Measurements from ENCODE around the gene GAB3. TPM values are rescaled to one million over a fixed set of nuclear protein-coding genes. Genes with fewer than 3 reads are reported as not detected.
A peak's percentile ranks its signal among the peaks of the same experiment; 100 is the strongest.

The GAB3 gene
- total RNA-seq, 3 donors from 2014 or later (not counting 1 experiment from before 2014, with no cell fraction given): 55.6 to 89.8 (median 77.4) TPM

DNA sequence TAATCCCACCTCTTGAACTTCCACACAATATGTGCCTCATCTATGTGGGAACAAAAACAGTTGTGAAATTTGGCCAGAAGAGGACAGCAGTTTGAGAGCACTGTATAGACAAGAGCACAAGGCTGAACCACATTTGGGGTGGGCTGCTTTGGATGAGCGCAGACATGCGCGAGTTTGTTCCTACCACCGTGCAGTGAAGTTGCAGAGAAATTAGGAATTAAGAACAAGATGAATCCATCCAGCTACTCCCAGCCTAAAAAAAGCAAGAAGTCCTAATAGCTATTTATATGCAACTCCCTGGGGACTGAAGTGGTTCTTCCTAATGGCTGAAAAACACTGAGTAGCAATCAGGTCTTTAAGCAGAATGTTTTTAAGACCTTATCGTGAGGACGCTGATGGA lies 1.0 kb downstream of the GAB3 start:
- Histone ChIP-seq H3K4me3 (ENCODE audit: low read length) (peak overlapping the region; percentile 83), H3K4me1 (ENCODE audit: control insufficient read depth, insufficient read depth, low read length) (peaks cover 25% of the 10 kb centered on the region), H3K27ac (ENCODE audit: low read length) (peak overlapping the region; percentile 82), H3K27me3 (ENCODE audit: control insufficient read depth, insufficient read depth, low read length) (no peaks in the 10 kb centered on the region), H3K9me3 (ENCODE audit: control insufficient read depth, insufficient read depth, low read length) (no peaks in the 10 kb centered on the region), H3K36me3 (ENCODE audit: control insufficient read depth, insufficient read depth, low read length) (no peaks in the 10 kb centered on the region)
- Mint-ChIP-seq H3K27ac (peak overlapping the region; percentile 78 to 84), H3K36me3 (no peaks in the 10 kb centered on the region), H3K4me1 (peaks cover 24 to 38% of the 10 kb centered on the region in 2 donors), H3K27me3 (ENCODE audit: low read depth in 2 of 2) (peaks cover 0 to 14% of the 10 kb centered on the region in 2 donors), H3K4me3 (peak overlapping the region; percentile 89), H3K9me3 (no peaks in the 10 kb centered on the region)
- TF ChIP-seq, protein P1, sequence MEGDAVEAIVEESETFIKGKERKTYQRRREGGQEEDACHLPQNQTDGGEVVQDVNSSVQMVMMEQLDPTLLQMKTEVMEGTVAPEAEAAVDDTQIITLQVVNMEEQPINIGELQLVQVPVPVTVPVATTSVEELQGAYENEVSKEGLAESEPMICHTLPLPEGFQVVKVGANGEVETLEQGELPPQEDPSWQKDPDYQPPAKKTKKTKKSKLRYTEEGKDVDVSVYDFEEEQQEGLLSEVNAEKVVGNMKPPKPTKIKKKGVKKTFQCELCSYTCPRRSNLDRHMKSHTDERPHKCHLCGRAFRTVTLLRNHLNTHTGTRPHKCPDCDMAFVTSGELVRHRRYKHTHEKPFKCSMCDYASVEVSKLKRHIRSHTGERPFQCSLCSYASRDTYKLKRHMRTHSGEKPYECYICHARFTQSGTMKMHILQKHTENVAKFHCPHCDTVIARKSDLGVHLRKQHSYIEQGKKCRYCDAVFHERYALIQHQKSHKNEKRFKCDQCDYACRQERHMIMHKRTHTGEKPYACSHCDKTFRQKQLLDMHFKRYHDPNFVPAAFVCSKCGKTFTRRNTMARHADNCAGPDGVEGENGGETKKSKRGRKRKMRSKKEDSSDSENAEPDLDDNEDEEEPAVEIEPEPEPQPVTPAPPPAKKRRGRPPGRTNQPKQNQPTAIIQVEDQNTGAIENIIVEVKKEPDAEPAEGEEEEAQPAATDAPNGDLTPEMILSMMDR (IDR thresholded peaks at IDR 0.05): no peak
- intact Hi-C loops (cut with micrococcal nuclease): loop anchor here (1.0 to 10.0 kb wide), 3 partner anchors 12 to 65 kb away; partner anchors contain the start of gene DKC1
- WGBS (ENCODE audit: insufficient coverage): 0% methylated on average over 2 of the region's 6 CpGs
- DNase-seq (peak in 1 of 2 donors; percentile 20), ATAC-seq (no peak)

- Mint-ChIP-seq H3K27me3 (ENCODE audit: low read depth in 2 of 2) (peaks cover 0 to 7% of the 10 kb centered on the region in 2 donors), H3K9me3 (no peaks in the 10 kb centered on the region), H3K36me3 (no peaks in the 10 kb centered on the region), H3K4me1 (peaks cover 30 to 43% of the 10 kb centered on the region in 2 donors), H3K27ac (peak overlapping the region; percentile 78 to 84), H3K4me3 (peak overlapping the region; percentile 89)
- TF ChIP-seq, protein P1 (IDR thresholded peaks at IDR 0.05): peak; percentile 69
- no peaks in the 10 kb centered on the region for H3K27me3 ChIP-seq (ENCODE audit: control insufficient read depth, insufficient read depth, low read length)
- peak overlapping the region; percentile 41 for H3K27ac ChIP-seq (ENCODE audit: low read length)
- ATAC-seq (peak; percentile 63 to 80 (median 65)), DNase-seq (peak in 1 of 2 donors; percentile 85)
- H3K9me3 ChIP-seq (ENCODE audit: control insufficient read depth, insufficient read depth, low read length): no peaks in the 10 kb centered on the region
- intact Hi-C loops (cut with micrococcal nuclease): loop anchor here (1.0 to 5.0 kb wide), 2 partner anchors 24 to 37 kb away; no protein-coding TSS in a partner anchor
- WGBS (ENCODE audit: insufficient coverage): 13% methylated on average over 10 of the region's 11 CpGs
- peaks cover 26% of the 10 kb centered on the region for H3K4me1 ChIP-seq (ENCODE audit: control insufficient read depth, insufficient read depth, low read length)
- H3K36me3 ChIP-seq (ENCODE audit: control insufficient read depth, insufficient read depth, low read length): no peaks in the 10 kb centered on the region
- peak overlapping the region; percentile 83 for H3K4me3 ChIP-seq (ENCODE audit: low read length)
Measured at GRCh38 chrX:154748712-154749339, 2.1 kb downstream of the GAB3 start.

DNA sequence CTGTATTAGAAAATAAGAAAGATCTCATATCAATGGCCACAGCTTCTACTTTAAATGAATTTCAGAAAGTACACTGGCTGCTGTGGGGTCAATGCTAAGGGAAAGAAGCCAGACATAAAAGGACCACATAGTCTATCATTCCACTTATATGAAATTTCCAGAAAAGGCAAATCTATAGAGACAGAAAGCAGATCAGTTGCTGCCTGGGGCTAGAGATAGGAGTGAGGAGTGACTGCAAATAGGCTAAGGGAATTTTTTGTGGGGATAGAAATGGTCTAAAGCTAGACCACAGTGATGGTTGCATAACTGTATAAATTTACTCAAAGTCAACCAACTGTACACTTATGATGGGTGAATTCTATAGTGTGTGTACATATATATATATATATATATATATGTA lies 8.3 kb downstream of the GAB3 start:
- H3K27me3 Mint-ChIP-seq (ENCODE audit: low read depth in 2 of 2): no peaks in the 10 kb centered on the region
- TF ChIP-seq, protein P1 (IDR thresholded peaks at IDR 0.05): no peak
- peak overlapping the region; percentile 78 to 84 for H3K27ac Mint-ChIP-seq
- Histone ChIP-seq H3K4me3 (ENCODE audit: low read length) (no peak overlapping the region), H3K27me3 (ENCODE audit: control insufficient read depth, insufficient read depth, low read length) (no peaks in the 10 kb centered on the region), H3K36me3 (ENCODE audit: control insufficient read depth, insufficient read depth, low read length) (no peaks in the 10 kb centered on the region), H3K9me3 (ENCODE audit: control insufficient read depth, insufficient read depth, low read length) (no peaks in the 10 kb centered on the region), H3K27ac (ENCODE audit: low read length) (peak overlapping the region; percentile 19), H3K4me1 (ENCODE audit: control insufficient read depth, insufficient read depth, low read length) (peaks cover 40% of the 10 kb centered on the region)
- H3K9me3 Mint-ChIP-seq: no peaks in the 10 kb centered on the region
- H3K4me3 Mint-ChIP-seq: peak overlapping the region; percentile 67
- ATAC-seq (no peak), DNase-seq (no peak)
- no peaks in the 10 kb centered on the region for H3K36me3 Mint-ChIP-seq
- intact Hi-C loops (cut with micrococcal nuclease): no loop called here
- peaks cover 51 to 54% of the 10 kb centered on the region in 2 donors for H3K4me1 Mint-ChIP-seq
